GM12878 (cell line): Measurements from ENCODE around the gene ZNF189. TPM values are rescaled to one million over a fixed set of nuclear protein-coding genes. Genes with fewer than 3 reads are reported as not detected.

Experiments
- ATAC-seq: fragments of 200-7000 bp; cut with Tn5 transposase; 3 replicates; pipeline ENCODE4 v1.9.1; 2020; ENCODE audit warnings: mild to moderate bottlenecking, moderate library complexity
- BruUV-seq: library from RNA; stranded (reverse); fragments of 400-500 nt; replicated peaks from 2 replicates; lab custom pipeline; 2021; lab: Mats Ljungman, UMichigan
- CTCF ChIA-PET: fragments of 300-600 bp; sonication (Branson Sonifier 250); formaldehyde crosslinking; extraction: SDS; loops from one replicate; lab custom pipeline; 2021; ENCODE audit warnings: inconsistent platforms; lab: Yijun Ruan, JAX
- POLR2A ChIA-PET: fragments of 350-600 bp; formaldehyde crosslinking; extraction: SDS; loops from one replicate; lab custom pipeline; 2021; ENCODE audit warnings: inconsistent platforms; lab: Charles Lee
- RAD21 ChIA-PET: fragments of 300-600 bp; sonication (Branson Sonifier 250); formaldehyde crosslinking; loops from one replicate; lab custom pipeline; 2023; ENCODE audit warnings: antibody characterized with exemption; ENCODE audit not compliant: unreplicated experiment; lab: Charles Lee
- SMC1A ChIA-PET: fragments of 300-600 bp; sonication (Branson Sonifier 250); formaldehyde crosslinking; loops from one replicate; lab custom pipeline; 2023; ENCODE audit not compliant: unreplicated experiment, uncharacterized antibody; lab: Charles Lee
- DNase-seq: peaks from one replicate; pipeline ENCODE4 v3.0.0-alpha.2; 2011; ENCODE audit warnings: low read depth, low spot score
- FAIRE-seq: peaks from 3 replicates; lab custom pipeline; 2011; peaks lifted over from hg19 to GRCh38; lab: Jason Lieb, UNC
- H2AFZ ChIP-seq: 2 replicates; pipeline ENCODE4 v1.6.0; 2011; ENCODE audit warnings: low read depth, low read length, control low read depth; ENCODE audit not compliant: control insufficient read depth
- H3K27ac ChIP-seq: 2 replicates; pipeline ENCODE4 v1.5.1; 2011; ENCODE audit warnings: control low read depth; ENCODE audit not compliant: control insufficient read depth, insufficient read depth
- H3K27me3 ChIP-seq, 2 experiments: replicated peaks in 1 of 2; 2 replicates each; pipeline versions ENCODE4 v1.6.0 to v1.6.1; 2011; ENCODE audit warnings: low read length in 1 of 2; ENCODE audit not compliant: control insufficient read depth in 2 of 2, insufficient read depth in 2 of 2
- H3K36me3 ChIP-seq, 2 experiments: 2 replicates each; pipeline ENCODE4 v1.5.1; 2011; ENCODE audit warnings: low read length in 1 of 2; ENCODE audit not compliant: control insufficient read depth in 2 of 2, insufficient read depth in 2 of 2
- H3K4me1 ChIP-seq: 2 replicates; pipeline ENCODE4 v1.6.1; 2011; ENCODE audit warnings: mild to moderate bottlenecking, low read length, moderate library complexity, mixed read lengths; ENCODE audit not compliant: control insufficient read depth, insufficient read depth
- H3K4me2 ChIP-seq: 2 replicates; pipeline ENCODE4 v1.6.0; 2011; ENCODE audit warnings: control low read depth; ENCODE audit not compliant: control insufficient read depth, insufficient read depth
- H3K4me3 ChIP-seq: fragments of 200-600 bp; sonication (generic); 2 replicates; pipeline ENCODE4 v1.5.1; 2016
- H3K79me2 ChIP-seq: 2 replicates; pipeline ENCODE4 v1.6.0; 2011; ENCODE audit warnings: low read length; ENCODE audit not compliant: control insufficient read depth, insufficient read depth
- H3K9ac ChIP-seq: 2 replicates; pipeline ENCODE4 v1.8.0; 2011; ENCODE audit warnings: low read length, control low read depth, mixed read lengths; ENCODE audit not compliant: control insufficient read depth, insufficient read depth
- H3K9me3 ChIP-seq: replicated peaks from 3 replicates; pipeline ENCODE4 v1.5.1; 2011; ENCODE audit warnings: mild to moderate bottlenecking, low read length; ENCODE audit not compliant: control insufficient read depth, insufficient read depth
- H4K20me1 ChIP-seq: 2 replicates; pipeline ENCODE4 v1.6.0; 2011; ENCODE audit not compliant: control insufficient read depth, insufficient read depth
- EGR1 ChIP-seq, 2 experiments: IDR thresholded peaks; 1 replicate in 1 of 2; 2 replicates in 1 of 2; pipeline ENCODE4 v1.6.1; 2011 to 2012; ENCODE audit warnings: low read depth in 2 of 2, low read length in 2 of 2, borderline replicate concordance in 1 of 2, mild to moderate bottlenecking in 1 of 2, moderate library complexity in 1 of 2
- EP300 ChIP-seq, 2 experiments: fragments of 150-350 bp in 1 of 2; IDR thresholded peaks; 2 replicates each; pipeline ENCODE4 v1.6.1; 2011 to 2012; ENCODE audit warnings: low read depth in 2 of 2, low read length in 2 of 2, borderline replicate concordance in 1 of 2, improper control_type of control experiment in 1 of 2, inconsistent platforms in 1 of 2; ENCODE audit not compliant: control insufficient read depth in 1 of 2
- IRF4 ChIP-seq: IDR thresholded peaks from 2 replicates; pipeline ENCODE4 v1.6.1; 2011; ENCODE audit warnings: low read depth, low read length
- MTA3 ChIP-seq: IDR thresholded peaks from 2 replicates; pipeline ENCODE4 v1.6.1; 2012; ENCODE audit warnings: low read length, inconsistent platforms, borderline replicate concordance
- SIN3A ChIP-seq: IDR thresholded peaks from 2 replicates; pipeline ENCODE4 v1.6.1; 2012; ENCODE audit warnings: low read depth, low read length, improper control_type of control experiment
- SREBF1 ChIP-seq: IDR thresholded peaks from 2 replicates; pipeline ENCODE4 v1.6.1; 2012; ENCODE audit warnings: mild to moderate bottlenecking, low read length
- TAF1 ChIP-seq: IDR thresholded peaks from 2 replicates; pipeline ENCODE4 v1.6.1; 2011; ENCODE audit warnings: mild to moderate bottlenecking, low read depth, low read length, borderline replicate concordance
- TCF12 ChIP-seq: IDR thresholded peaks from 2 replicates; pipeline ENCODE4 v1.6.1; 2011; ENCODE audit warnings: low read depth, mild to moderate bottlenecking, low read length
- ZNF622 ChIP-seq: fragments of 450-650 bp; IDR thresholded peaks from 2 replicates; pipeline ENCODE4 v1.6.1; 2017; ENCODE audit warnings: mild to moderate bottlenecking, inconsistent platforms
- ZZZ3 ChIP-seq: IDR thresholded peaks from 2 replicates; pipeline ENCODE4 v1.6.1; 2011; ENCODE audit warnings: low read depth; ENCODE audit not compliant: control insufficient read depth, insufficient read length
- WGBS: methylation state at CpG from one replicate; pipeline ENCODE4 v1.1.6; 2016; ENCODE audit warnings: low lambda C conversion rate; ENCODE audit not compliant: insufficient replicate concordance, insufficient coverage; ENCODE audit errors: missing lambda C conversion rate; 5-methylcytosine and 5-hydroxymethylcytosine counted together
- in situ Hi-C: fragments of 300-500 bp; cut with MboI; formaldehyde crosslinking; loops from 9 replicates; pipeline ENCODE4 v1.14.3; 2018; ENCODE audit warnings: mixed read lengths
- intact Hi-C: fragments of 100-400 bp; cut with micrococcal nuclease; formaldehyde crosslinking; loops from one replicate; pipeline ENCODE4 v1.14.2; 2022; ENCODE audit not compliant: unreplicated experiment
- polyA plus RNA-seq, 11 experiments: library from polyadenylated mRNA; depleted of rRNA in 4 of 11; unstranded in 6 of 11; stranded (reverse) in 5 of 11; fragments of >200 nt; fragmentation: Nextera tagmentation in 4 of 11; fragmentation: Illumina TruSeq in 1 of 11; extraction: Ambion mirVana in 4 of 11; extraction: Trizol in 1 of 11; gene quantifications; 1 replicate in 1 of 11; 2 replicates in 10 of 11; pipeline versions ENCODE4 v1.2.1 to v1.2.3, GENCODE V29; 2011 to 2016; ENCODE audit warnings: inconsistent platforms in 2 of 11, missing spikeins in 2 of 11, low read depth in 1 of 11
- total RNA-seq, 4 experiments: library from RNA; depleted of rRNA in 3 of 4; stranded (reverse); fragments of >200 nt in 3 of 4; fragmentation: Illumina TruSeq in 1 of 4; extraction: Trizol in 1 of 4; gene quantifications; 2 replicates each; pipeline versions ENCODE4 v1.2.1 to v1.2.3, GENCODE V29; 2013 to 2021

ZNF189 gene
- total and polyA plus RNA-seq, 10 of the 15 experiments (the other 5 are each of a cell fraction or from before 2014, with no cell fraction given) = 3.1 to 12.3 (median 7.4) TPM

- BruUV-seq = no TSS peak
- no peak overlapping the region for H3K4me2 ChIP-seq
- ATAC-seq (no peak), FAIRE-seq (no peak), DNase-seq (no peak)
- no peaks in the 10 kb centered on the region for H4K20me1 ChIP-seq
- peaks cover 5 to 54% of the 10 kb centered on the region in 2 experiments for H3K36me3 ChIP-seq
- TF ChIP-seq MTA3 (no peak), TAF1 (no peak), SREBF1 (no peak), ZZZ3 (no peak), ZNF622 (no peak), TCF12 (no peak), EGR1 (IDR thresholded peaks at IDR 0.05; ENCODE audit: borderline replicate concordance in 1 of 2, low read depth in 2 of 2, low read length in 2 of 2) (no peak), SIN3A (no peak), IRF4 (no peak), EP300 (IDR thresholded peaks at IDR 0.05; ENCODE audit: borderline replicate concordance in 1 of 2, control insufficient read depth in 1 of 2, low read depth in 2 of 2, low read length in 2 of 2) (no peak)
- 0 out of 2 replicates have a peak, but pooled peaks cover 3% of the 10 kb centered on the region for H3K4me1 ChIP-seq
- no peak overlapping the region for H3K9ac ChIP-seq
- ChIA-PET POLR2A (interaction anchor here (1.2 kb wide), 1 partner anchor 23 kb away, joined by 3 read pairs; no protein-coding TSS in a partner anchor), CTCF (interaction anchor here (0.8 to 1.6 kb wide), 5 partner anchors 11 to 94 kb away, joined by 3 to 10 read pairs (median 3); no protein-coding TSS in a partner anchor), SMC1A (interaction anchor here (0.8 to 1.9 kb wide), 7 partner anchors 14 to 48 kb away, joined by 3 to 5 read pairs (median 4); no protein-coding TSS in a partner anchor), RAD21 (interaction anchor here (0.9 kb wide), 1 partner anchor 55 kb away, joined by 3 read pairs; no protein-coding TSS in a partner anchor)
- H2AFZ ChIP-seq = no peak overlapping the region
- 94% methylated on average over 9 of the region's 9 CpGs for whole genome bisulfite sequencing
- H3K9me3 ChIP-seq = peaks cover 32% of the 10 kb centered on the region
- H3K79me2 ChIP-seq = peaks cover 23% of the 10 kb centered on the region
- H3K27me3 ChIP-seq = no peaks in the 10 kb centered on the region
- in situ Hi-C loops = no loop called here
- H3K27ac ChIP-seq = no peak overlapping the region
- no peak overlapping the region for H3K4me3 ChIP-seq
- intact Hi-C loops = no loop called here
These were observed 5.0 kb downstream of the ZNF189 start for GRCh38 chr9:101403516-101404285.
